Femur (tissue), 1 donor: ENCODE data around the gene ZBED4.
A peak's percentile ranks its signal among the peaks of the same experiment; 100 is the strongest.
"Not testable (repeated sequence)": the region's sequence is repeated elsewhere in the genome, so short reads cannot be mapped to it uniquely, and the experiment has no call there.

ENCODE experiments used
- DNase-seq: peaks from one replicate; pipeline ENCODE4 v3.0.0-alpha.2; 2017

Gene ZBED4

DNA sequence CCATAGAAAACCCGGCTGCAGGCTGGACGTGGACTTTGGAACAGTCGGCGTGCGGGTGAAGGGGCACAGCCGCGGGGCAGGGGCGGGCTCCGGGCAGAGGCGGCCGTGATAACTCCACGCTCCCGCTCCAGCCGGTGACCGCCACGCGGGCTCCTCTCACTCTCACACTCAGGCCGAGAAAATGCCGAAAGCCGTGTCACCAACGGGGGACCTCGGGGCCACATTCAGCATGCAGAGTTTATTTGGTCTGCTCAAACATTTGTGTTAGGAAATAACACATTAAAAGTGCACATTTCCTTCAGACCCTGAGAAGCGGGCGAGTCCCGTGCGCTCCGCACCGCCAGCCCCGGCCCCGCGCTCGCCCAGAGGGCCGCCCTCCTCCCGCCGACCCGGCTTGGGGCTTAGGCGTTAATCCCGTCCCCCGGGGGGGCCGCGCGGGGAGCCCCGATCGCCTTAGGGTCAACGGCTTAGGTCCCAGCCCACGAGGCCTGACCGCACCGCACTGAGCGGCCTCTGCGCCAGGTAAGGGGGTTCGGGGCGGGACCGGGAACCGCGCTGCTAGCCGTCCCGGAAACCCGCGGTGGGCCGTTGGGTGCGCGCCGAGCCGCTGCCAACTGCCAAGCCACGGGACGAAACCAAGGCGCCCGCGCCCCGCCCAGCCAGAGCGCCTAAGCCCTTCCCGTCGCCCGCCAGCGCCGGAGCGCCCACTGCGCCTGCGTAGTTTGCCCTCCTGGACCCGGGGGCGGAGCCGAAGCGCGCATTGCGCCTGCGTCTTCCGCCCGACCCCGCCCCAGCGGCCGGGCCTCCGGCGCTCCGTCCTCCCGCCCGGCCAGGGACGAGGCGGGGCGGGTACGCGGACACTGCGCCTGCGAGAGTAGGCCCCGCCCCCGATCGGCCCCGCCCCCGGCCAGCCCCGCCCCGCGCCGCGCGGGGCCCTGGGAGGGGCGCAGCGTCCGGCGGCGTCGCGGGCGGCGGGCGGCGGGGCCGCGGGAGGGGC, at the start of gene ZBED4:
ZBED4 (plus strand) TSS at position 947 of the 997 bp plus-strand sequence. CDS start 29,819 bp downstream, outside the sequence.
- peak; percentile 98 for DNase-seq

GRCh38 chr22:49807129-49807528, 46.5 kb upstream of the ZBED4 start:
- no peak for DNase-seq

DNA sequence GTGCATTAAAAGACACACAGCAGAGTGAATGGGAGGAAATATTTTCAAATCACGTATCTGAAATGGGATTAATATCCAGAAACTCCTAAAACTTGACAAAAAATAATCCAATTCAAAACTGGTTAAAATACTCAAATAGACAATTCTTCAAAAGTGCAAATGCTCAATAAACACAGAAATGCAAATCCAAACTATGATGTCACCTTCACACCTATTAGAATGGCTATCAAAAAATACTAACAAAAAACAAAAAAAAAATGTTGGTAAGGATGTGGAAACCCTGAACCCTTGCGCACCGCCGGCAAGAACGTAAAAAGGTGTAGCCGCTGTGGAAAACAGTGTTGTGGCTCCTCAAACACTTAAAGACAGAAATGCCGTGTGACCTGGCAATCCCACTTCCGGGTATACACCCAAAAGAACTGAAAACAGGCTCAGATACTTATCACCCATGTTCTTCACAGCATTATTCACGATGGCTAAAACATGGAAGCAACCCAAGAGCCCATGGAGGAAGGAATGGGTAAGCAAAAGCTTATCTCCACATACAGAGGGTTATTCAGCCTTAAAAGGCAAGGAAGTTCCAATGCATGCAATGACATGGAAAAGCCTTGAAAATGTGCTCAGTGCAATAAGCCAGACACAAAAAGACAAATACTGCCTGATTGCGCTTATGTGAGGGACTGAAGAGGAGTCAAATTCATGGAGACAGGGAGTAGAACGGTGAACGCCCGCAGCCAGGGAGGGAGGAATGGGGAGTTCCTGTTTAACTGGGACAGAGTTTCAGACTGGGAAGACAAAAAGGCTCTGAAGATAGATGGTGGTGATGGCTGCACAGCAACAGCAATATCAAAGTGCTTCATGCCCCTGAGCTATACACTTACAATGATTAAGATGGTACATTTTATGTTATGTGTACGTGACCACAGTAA, 45.6 kb upstream of the ZBED4 start:
- DNase-seq, result no peak

DNA sequence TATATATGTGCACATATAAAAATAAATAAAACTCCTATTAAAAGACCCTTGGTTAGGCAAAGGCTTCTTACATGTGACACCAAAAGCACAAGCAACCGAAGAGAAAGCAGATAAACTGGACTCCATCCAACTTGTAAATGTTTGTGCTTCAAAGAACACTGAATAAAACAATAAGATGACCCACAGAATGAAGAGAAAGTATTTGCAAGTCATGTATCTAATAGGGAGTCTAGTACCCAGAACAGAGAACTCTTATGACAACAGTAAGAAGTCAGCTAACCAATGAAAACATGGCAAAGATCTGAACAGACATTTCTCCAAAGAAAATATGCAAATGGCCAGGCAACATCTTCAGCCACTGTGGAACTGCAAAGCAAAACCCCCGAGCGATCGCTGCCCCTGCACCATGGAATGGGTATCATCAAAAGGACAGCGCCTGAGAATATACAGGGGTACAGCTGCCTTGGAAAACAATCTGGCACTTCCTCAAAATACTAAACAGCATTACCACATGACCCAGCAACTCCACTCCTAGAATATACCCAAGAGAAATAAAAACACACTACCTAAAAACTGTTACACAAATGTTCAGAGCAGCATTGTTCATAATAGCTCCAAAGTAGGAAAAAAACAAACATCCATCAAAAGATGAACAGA, 43.2 kb upstream of the ZBED4 start:
- DNase-seq, result no peak

GRCh38 chr22:49811020-49811791, 42.4 kb upstream of the ZBED4 start:
- no peak for DNase-seq

DNA sequence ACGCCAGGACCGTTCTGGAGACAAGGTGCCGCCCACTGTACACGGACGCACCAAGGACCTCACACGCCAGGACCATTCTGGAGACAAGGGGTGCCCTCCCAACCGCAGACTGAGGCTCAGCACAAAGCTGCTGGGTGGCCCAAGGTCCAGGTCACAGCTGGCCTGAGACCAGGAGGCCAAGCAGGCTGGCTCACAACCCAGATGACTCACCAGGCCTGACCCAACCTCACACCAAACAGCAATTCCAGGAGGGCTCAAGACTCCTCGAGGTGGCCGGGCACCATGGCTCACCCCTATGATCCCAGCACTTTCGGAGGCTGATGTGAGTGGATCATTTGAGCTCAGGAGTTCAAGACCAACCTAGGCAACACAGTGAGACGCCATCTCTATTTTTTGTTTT, 40.8 kb upstream of the ZBED4 start:
- no peak for DNase-seq

GRCh38 chr22:49814164-49814686, 39.4 kb upstream of the ZBED4 start:
- DNase-seq, result no peak

DNA sequence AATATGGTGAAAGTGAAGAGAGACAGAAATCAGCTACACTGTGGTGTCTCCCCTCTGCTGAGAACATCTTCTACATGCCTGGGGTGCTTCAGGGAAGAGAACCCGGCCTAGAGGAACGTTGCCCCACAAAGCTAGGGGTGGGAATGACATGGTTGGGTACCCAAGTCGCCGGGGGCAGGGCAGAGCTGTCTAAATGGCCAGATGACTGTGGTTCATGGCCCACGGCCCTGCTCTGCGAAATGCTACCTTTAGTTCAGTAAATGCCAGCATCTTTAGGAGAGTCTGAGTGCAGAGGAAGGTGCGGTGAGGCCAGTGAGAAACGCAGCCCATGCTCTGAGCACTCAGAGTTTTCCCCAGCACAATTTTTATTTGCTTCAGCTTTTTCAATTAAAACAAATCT, 38.8 kb upstream of the ZBED4 start:
- no peak for DNase-seq

DNA sequence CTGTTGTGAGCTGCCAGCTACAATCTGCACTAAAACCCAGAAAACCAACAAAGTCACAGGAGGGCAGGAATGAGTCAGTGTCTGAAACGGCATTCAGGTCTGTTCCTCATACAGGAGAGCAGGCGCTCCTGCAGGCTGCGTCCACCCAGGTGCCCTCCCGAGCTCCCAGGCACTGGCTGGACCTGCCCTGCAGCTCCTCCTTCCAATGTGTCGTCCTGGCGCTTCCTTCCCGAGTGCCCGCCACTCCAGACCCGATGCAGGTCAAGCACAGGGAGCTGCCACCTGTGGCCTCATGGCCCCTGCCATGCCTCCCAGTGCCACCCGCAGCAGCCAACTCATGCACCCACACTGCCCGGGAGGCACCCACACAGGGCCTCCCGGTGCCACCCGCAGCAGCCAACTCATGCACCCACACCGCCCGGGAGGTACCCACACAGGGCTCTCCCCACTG, 38.0 kb upstream of the ZBED4 start:
- no peak for DNase-seq

- DNase-seq, result no peak
Observed at GRCh38 chr22:49817359-49817758, 36.3 kb upstream of the ZBED4 start.

DNA sequence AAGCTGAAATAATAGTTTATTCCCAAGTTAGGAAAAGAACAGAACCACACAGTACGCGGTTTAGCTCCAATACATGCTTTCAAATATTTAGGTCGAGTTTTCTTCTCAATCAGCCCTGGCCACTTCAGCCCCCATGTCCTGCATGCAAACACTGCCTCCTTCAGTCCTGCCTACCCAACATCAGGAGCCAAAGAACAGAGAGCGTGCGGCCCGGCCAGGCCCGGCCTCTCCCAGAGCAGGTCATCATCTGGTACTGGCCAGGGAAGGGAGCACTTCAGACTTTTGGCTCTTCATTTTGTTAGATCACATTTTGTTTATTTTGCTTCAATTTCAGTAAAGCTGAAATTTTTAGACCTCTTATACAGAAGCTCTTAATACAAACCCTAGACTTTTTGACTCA, 32.7 kb upstream of the ZBED4 start:
- no peak for DNase-seq

DNA sequence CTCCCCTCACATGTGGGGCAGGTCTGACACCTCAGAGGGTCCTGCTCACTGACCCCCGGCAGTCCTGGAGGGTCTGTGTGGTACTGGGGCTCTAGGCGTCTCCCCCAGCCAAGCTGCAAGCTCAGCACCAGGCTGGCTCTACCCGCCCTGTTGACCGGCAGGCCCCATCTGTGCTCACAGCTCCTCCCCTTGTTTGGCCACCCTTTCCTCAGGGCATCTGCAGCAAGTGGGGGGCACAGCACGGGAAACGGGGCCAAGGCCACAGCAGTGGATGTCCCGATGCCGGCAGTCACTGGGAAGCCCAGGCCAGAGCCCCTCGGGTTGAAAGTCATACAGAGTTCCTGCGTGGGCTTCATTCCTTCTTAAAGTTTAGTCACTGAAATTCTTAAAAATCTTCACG, 31.9 kb upstream of the ZBED4 start:
- not testable (repeated sequence) for DNase-seq

DNA sequence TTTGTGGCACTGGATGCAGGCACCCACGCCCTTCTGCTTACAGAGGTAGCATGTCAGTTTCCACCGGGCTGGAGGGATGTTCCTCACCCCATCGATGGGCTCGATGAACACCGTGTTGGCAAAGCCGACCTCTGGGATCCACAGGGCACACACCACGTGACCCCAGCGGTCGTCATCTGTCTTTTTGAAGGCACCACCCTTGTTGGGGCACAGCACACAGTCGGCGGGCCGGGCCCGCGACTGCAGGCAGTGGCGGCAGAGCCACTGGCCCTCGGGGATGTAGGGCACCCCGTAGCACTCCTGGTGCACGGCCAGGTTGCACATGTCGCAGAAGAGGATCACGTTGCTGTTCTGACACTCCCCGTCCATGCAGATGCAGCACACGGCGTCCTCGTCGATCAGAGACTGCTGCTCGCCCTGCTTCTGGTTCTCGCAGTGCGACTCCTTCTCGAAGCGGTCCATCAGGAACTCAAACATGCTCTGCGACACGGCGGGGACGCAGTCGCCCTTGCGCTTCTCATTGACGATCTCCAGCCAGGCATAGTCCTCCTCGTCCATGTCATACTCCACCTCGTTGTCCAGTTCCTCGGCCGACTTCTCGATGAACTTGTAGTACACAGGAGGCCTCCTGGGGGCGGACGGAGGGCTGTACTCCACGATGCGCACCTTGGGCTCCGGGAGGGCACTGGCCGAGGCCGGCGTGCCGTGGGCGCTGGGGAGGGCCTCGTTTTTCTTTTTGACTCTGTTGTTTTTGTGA, 30.2 kb upstream of the ZBED4 start:
- no peak for DNase-seq

DNA sequence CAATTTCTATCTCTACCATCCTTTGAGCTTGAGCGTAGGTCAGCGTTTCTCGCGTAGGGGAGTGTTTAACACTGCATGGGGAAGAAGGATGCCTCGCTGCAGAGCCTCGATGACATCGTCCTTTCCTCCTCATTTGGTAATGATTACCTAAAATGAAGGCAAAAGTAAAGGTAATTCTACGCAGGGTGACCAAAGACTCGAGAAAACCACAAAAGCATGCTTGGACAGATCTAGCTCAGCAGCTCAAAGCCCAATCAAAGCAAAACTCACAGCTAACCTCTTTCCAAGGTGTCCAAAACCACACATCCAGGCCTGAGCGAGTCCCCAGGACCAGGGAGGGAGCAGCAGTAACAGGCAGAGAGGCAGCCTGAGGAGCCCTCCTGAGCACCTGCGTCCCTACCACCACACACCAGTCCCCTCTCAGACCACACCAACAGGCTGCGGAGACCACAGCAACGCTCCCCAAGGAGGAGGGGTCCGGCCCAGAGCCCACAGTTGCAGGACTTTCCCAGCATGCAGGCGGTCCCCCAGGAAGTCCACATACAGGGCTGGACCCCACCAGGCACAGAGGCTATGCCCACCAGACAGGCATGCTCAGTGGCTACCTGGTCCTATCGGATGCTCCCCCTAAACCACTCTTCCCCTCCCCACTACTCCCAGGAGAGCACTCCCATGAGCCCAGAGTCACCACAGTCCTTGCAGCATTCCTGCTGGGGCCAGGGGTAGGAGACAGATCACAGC, 29.3 kb upstream of the ZBED4 start:
- DNase-seq, result no peak

DNA sequence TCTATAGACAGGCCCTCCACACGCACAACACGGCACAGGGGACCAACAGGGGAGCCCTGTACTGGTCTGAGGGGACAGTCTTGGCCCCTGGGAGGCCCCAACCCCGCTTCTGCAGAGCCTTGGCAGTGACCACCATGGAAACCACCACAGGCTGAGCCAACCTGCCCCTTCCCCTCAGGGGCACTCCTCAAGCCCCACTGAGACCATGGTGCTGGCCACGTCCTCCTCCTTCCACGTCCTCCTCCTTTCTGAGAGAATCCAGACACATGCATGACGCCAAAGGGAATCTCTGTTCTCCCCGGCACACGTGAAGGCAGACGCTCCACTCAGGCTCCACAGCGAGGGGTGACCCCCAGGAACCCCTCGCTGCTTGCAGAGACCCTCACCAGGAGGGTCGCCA, 28.7 kb upstream of the ZBED4 start:
- no peak for DNase-seq

- no peak for DNase-seq
Observed at GRCh38 chr22:49825436-49825835, 28.2 kb upstream of the ZBED4 start.

GRCh38 chr22:49825944-49826602, 27.6 kb upstream of the ZBED4 start:
- DNase-seq, result no peak

- DNase-seq, result peak; percentile 59
Observed at GRCh38 chr22:49826603-49827270, 26.9 kb upstream of the ZBED4 start.

GRCh38 chr22:49827271-49827852, 26.3 kb upstream of the ZBED4 start:
- no peak for DNase-seq
